Spleen (tissue), 11 donors: ENCODE data around the gene LRRC8D. TPM values are rescaled to one million over a fixed set of nuclear protein-coding genes. Genes with fewer than 3 reads are reported as not detected.

Source experiments
- DNase-seq: peaks from one replicate; pipeline ENCODE4 v3.0.0-alpha.2; 2020
- H3K27ac ChIP-seq, 8 donors: fragments of 200-600 bp; sonication (generic) in 7 of 8; 1 replicate in 4 of 8; 2 replicates in 4 of 8; pipeline versions ENCODE4 v1.5.0 to v1.8.0; 2016 to 2021; ENCODE audit warnings: inconsistent platforms in 4 of 8, mild to moderate bottlenecking in 4 of 8, moderate library complexity in 1 of 8
- H3K27me3 ChIP-seq, 7 donors: fragments of 200-600 bp; sonication (generic) in 6 of 7; replicated peaks in 1 of 7; 1 replicate in 4 of 7; 2 replicates in 3 of 7; pipeline versions ENCODE4 v1.5.0 to v1.8.0; 2016 to 2021; ENCODE audit warnings: inconsistent platforms in 3 of 7, mild to moderate bottlenecking in 1 of 7
- H3K36me3 ChIP-seq, 6 donors: fragments of 200-600 bp; sonication (generic) in 5 of 6; 1 replicate in 4 of 6; 2 replicates in 2 of 6; pipeline versions ENCODE4 v1.5.0 to v1.8.0; 2016 to 2021; ENCODE audit warnings: inconsistent platforms in 2 of 6
- H3K4me1 ChIP-seq, 6 donors: fragments of 200-600 bp; sonication (generic) in 5 of 6; 1 replicate in 3 of 6; 2 replicates in 3 of 6; pipeline versions ENCODE4 v1.5.0 to v1.8.0; 2016 to 2021; ENCODE audit warnings: inconsistent platforms in 3 of 6
- H3K4me3 ChIP-seq, 8 donors: fragments of 200-600 bp; sonication (generic) in 7 of 8; 1 replicate in 4 of 8; 2 replicates in 4 of 8; pipeline versions ENCODE4 v1.5.0 to v1.8.0; 2016 to 2021; ENCODE audit warnings: inconsistent platforms in 4 of 8, mild to moderate bottlenecking in 4 of 8, moderate library complexity in 2 of 8
- H3K9me3 ChIP-seq, 8 donors: fragments of 200-600 bp; sonication (generic) in 7 of 8; 1 replicate in 4 of 8; 2 replicates in 4 of 8; pipeline versions ENCODE4 v1.5.0 to v1.8.0; 2016 to 2021; ENCODE audit warnings: inconsistent platforms in 4 of 8
- POLR2A ChIP-seq, 3 donors: fragments of 450-650 bp; IDR thresholded peaks; one replicate each; pipeline ENCODE4 v1.5.1; 2017; ENCODE audit warnings: antibody characterized with exemption in 3 of 3, mild to moderate bottlenecking in 1 of 3
- POLR2AphosphoS5 ChIP-seq, 3 donors: sonication (generic); formaldehyde crosslinking; IDR thresholded peaks; one replicate each; pipeline ENCODE4 v1.5.1; 2017; ENCODE audit warnings: antibody characterized with exemption in 3 of 3
- WGBS, 5 donors: extraction: QIAGEN DNeasy Blood & Tissue Kit in 3 of 5; methylation state at CpG; one replicate each; pipeline versions ENCODE4 v1.1.5 to v1.1.7; 2013 to 2018; 5-methylcytosine and 5-hydroxymethylcytosine counted together
- intact Hi-C: fragments of 100-400 bp; cut with DNase I; formaldehyde crosslinking; loops from one replicate; pipeline ENCODE4 v1.15.0; 2023; ENCODE audit warnings: low total_unique reads
- polyA plus RNA-seq, 3 donors: library from polyadenylated mRNA; stranded (reverse); fragments of 200-250 nt; gene quantifications; one replicate each; pipeline ENCODE4 v1.2.1, GENCODE V29; 2013
- total RNA-seq, 7 donors: library from RNA; depleted of rRNA in 3 of 7; stranded (reverse); fragments of >200 nt in 3 of 7; fragmentation: NEBNext Ultra II Directional in 4 of 7; extraction: Animal tissue kit (Norgen Biotek cat#: 25700) in 4 of 7; gene quantifications; one replicate each; pipeline versions ENCODE4 v1.1.0 to v1.2.1, GENCODE V29; 2016 to 2021
- TF ChIP-seq, protein P1 (sequence below), 11 experiments: fragments of 200-600 bp in 7 of 11; fragments of 450-650 bp in 4 of 11; sonication (generic) in 4 of 11; IDR thresholded peaks in 8 of 11; conservative IDR thresholded peaks in 3 of 11; 1 replicate in 7 of 11; 2 replicates in 4 of 11; pipeline versions ENCODE4 v1.4.0 to v1.8.0; 2016 to 2021; ENCODE audit warnings: antibody characterized with exemption in 11 of 11, inconsistent platforms in 4 of 11, mild to moderate bottlenecking in 1 of 11
- donor health status: healthy with polysubstance abuse.
- donor health status: DM: no; HTN: no; CAD: no; lungs with moderate emphysema.
- donor health status: DM: no; HTN: no; CAD: no.
- donor health status: Bipolar disorder and iron deficiency.
- donor health status: healthy.
- donor health status: DM: no; HTN: no; CAD: no.
- donor health status: DM: yes; HTN: yes; CAD: no.

LRRC8D gene
- total and polyA plus RNA-seq, 10 donors: 12.8 to 42.0 (median 34.5) TPM

DNA sequence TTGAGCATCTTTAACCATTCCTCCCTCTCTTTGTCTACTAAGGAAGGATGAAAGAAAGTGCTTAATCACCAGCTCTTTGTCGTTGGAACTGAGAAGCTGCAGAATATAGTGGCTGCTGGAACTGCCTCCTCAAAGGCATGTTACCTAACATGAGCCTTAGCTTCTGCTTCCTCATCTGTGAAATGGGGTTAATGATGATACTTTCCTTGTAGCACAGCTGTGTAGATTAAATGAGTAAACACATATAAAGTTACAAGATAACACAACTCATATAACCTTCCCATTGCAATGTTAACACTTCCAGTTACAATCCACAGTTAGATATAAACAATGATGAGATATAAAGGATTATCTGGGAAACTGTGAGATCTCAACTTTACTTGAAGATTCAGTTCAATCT, 125.7 kb downstream of the LRRC8D start:
- Histone ChIP-seq H3K4me1 (peaks cover 0 to 12% (median 0%) of the 10 kb centered on the region in 6 donors), H3K27me3 (no peaks in the 10 kb centered on the region), H3K36me3 (no peaks in the 10 kb centered on the region), H3K4me3 (no peak overlapping the region), H3K9me3 (no peaks in the 10 kb centered on the region), H3K27ac (no peak overlapping the region)
- TF ChIP-seq, protein P1, sequence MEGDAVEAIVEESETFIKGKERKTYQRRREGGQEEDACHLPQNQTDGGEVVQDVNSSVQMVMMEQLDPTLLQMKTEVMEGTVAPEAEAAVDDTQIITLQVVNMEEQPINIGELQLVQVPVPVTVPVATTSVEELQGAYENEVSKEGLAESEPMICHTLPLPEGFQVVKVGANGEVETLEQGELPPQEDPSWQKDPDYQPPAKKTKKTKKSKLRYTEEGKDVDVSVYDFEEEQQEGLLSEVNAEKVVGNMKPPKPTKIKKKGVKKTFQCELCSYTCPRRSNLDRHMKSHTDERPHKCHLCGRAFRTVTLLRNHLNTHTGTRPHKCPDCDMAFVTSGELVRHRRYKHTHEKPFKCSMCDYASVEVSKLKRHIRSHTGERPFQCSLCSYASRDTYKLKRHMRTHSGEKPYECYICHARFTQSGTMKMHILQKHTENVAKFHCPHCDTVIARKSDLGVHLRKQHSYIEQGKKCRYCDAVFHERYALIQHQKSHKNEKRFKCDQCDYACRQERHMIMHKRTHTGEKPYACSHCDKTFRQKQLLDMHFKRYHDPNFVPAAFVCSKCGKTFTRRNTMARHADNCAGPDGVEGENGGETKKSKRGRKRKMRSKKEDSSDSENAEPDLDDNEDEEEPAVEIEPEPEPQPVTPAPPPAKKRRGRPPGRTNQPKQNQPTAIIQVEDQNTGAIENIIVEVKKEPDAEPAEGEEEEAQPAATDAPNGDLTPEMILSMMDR (IDR thresholded peaks at IDR 0.05 in 8 of 11, conservative IDR thresholded peaks at IDR 0.05 in 3 of 11): no peak
- TF ChIP-seq POLR2AphosphoS5 (IDR thresholded peaks at IDR 0.05) (no peak), POLR2A (IDR thresholded peaks at IDR 0.05) (no peak)
- WGBS, 5 donors: 13 to 46% (median 19%) methylated on average over 1 of the region's 1 CpG
- intact Hi-C loops: no loop called here
- DNase-seq: no peak

- Histone ChIP-seq H3K4me3 (no peak overlapping the region), H3K9me3 (no peaks in the 10 kb centered on the region), H3K27ac (no peak overlapping the region), H3K36me3 (no peaks in the 10 kb centered on the region), H3K4me1 (peaks cover 0 to 8% (median 2%) of the 10 kb centered on the region in 6 donors), H3K27me3 (no peaks in the 10 kb centered on the region)
- intact Hi-C loops: no loop called here
- TF ChIP-seq POLR2AphosphoS5 (IDR thresholded peaks at IDR 0.05) (no peak), POLR2A (IDR thresholded peaks at IDR 0.05) (no peak)
- TF ChIP-seq, protein P1 (IDR thresholded peaks at IDR 0.05 in 8 of 11, conservative IDR thresholded peaks at IDR 0.05 in 3 of 11): no peak
- no peak for DNase-seq
- WGBS, 5 donors: 90 to 95% (median 92%) methylated on average over 6 of the region's 6 CpGs
Observed at GRCh38 chr1:89948722-89949345, 128.0 kb downstream of the LRRC8D start.

GRCh38 chr1:89949991-89950624, 129.3 kb downstream of the LRRC8D start:
- intact Hi-C loops: no loop called here
- no peak overlapping the region for H3K4me3 ChIP-seq
- peaks cover 0 to 14% (median 2%) of the 10 kb centered on the region in 6 donors for H3K4me1 ChIP-seq
- no peak overlapping the region for H3K27ac ChIP-seq
- no peaks in the 10 kb centered on the region for H3K27me3 ChIP-seq
- no peaks in the 10 kb centered on the region for H3K9me3 ChIP-seq
- DNase-seq: no peak
- WGBS, 5 donors: 26 to 48% (median 38%) methylated on average over 1 of the region's 1 CpG
- TF ChIP-seq POLR2A (IDR thresholded peaks at IDR 0.05) (no peak), POLR2AphosphoS5 (IDR thresholded peaks at IDR 0.05) (no peak)
- H3K36me3 ChIP-seq: no peaks in the 10 kb centered on the region

GRCh38 chr1:89950703-89951102, 129.9 kb downstream of the LRRC8D start:
- DNase-seq: no peak
- H3K4me1 ChIP-seq: peaks cover 0 to 14% (median 2%) of the 10 kb centered on the region in 6 donors
- TF ChIP-seq POLR2AphosphoS5 (IDR thresholded peaks at IDR 0.05) (no peak), POLR2A (IDR thresholded peaks at IDR 0.05) (no peak)
- TF ChIP-seq, protein P1 (IDR thresholded peaks at IDR 0.05 in 8 of 11, conservative IDR thresholded peaks at IDR 0.05 in 3 of 11): no peak
- intact Hi-C loops: no loop called here
- 86 to 96% (median 94%) methylated on average over 2 of the region's 2 CpGs for WGBS, 5 donors
- no peaks in the 10 kb centered on the region for H3K27me3 ChIP-seq
- no peak overlapping the region for H3K4me3 ChIP-seq
- no peaks in the 10 kb centered on the region for H3K36me3 ChIP-seq
- no peak overlapping the region for H3K27ac ChIP-seq
- no peaks in the 10 kb centered on the region for H3K9me3 ChIP-seq
